GM18517 (cell line): ENCODE measurements around the gene MAP2K7.

Experiments used
- ATAC-seq: cut with Tn5 transposase; IDR thresholded peaks from one replicate; pipeline ENCODE4 v1.9.1; 2021; ENCODE audit warnings: mild to moderate bottlenecking, moderate library complexity; ENCODE audit not compliant: unreplicated experiment

The MAP2K7 gene

DNA sequence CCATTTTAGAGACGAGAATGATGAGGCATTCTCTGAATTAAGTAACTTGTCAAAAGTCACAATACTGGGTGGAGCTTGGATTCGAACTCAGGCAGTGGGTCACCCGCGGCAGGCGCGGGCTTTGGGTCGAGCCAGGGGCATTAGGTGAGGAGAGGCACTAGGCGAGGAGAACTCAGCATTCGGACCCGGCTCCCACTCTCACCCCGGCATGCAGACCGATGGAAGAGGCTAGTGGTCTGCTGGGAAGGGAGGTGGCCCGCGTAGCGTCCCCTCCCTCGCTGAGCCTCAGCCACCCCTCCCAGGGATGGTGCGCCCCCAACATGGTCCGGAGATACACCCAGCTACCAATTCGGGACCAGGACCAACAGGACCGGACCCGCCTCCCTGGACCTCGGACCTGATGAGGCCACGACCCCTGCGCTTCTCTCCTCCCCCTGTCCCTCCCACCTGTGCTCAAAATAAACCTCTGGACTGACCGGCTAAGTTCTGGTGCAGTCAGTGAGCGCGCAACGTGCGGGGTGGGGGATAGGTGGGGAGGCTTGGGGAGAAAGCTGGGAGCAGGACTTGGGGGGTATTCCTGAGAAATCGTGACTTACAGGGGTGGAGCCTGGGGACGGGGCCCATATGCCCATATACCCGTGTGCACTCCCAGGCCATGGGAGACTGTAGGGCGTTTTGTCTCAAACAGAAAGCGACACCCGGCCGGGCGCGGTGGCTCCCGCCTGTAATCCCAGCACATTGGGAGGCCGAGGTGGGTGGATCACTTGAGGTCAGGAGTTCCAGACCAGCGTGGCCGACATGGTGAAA, 15.1 kb downstream of the MAP2K7 start:
- ATAC-seq = no peak

DNA sequence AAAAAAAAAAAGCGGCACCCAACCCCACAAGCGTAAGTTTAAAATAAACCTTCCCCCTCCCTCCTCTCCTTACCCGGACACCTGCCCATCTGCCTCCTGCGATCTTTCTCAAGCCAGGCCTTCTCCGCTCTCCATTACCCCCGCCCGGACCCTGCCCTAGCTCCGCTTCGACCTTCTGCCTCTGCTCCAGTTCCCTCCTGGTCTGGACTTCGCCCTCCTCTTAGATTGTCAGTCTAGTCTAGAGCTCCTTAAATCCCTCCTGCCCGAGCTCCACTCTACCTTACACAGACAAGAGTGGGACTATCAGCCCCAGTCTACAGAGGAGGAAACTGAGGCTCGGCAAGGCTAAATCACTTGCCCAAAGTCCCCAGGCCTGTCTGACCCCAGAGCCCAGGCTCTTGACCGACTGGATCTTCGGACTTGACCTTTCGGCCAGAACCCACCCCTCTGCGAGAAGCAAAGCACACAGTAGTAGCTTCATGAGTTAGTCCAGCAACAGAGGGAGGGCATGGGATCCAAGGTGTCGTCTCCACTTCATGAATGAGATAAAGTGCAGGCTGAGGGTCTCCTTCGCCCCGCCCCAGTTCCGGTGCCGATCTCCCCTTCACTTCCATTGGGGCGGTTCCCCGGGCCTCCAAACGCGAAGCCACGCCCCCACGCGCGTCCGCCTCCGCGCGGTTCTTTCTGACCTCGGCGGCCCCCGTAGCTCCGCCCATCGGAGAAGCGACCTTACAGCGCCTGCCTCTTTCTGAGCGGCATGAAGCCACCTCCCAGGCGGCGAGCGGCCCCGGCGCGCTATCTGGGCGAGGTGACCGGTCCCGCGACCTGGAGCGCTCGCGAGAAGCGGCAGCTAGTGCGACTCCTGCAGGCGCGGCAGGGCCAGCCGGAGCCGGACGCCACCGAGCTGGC, 16.2 kb downstream of the MAP2K7 start, which contains the start of gene SNAPC2:
TSS of gene SNAPC2 (plus strand) at position 729 of the 909 bp plus-strand sequence. CDS start at position 758, 29 bp downstream.
- ATAC-seq = peak; percentile 60

DNA sequence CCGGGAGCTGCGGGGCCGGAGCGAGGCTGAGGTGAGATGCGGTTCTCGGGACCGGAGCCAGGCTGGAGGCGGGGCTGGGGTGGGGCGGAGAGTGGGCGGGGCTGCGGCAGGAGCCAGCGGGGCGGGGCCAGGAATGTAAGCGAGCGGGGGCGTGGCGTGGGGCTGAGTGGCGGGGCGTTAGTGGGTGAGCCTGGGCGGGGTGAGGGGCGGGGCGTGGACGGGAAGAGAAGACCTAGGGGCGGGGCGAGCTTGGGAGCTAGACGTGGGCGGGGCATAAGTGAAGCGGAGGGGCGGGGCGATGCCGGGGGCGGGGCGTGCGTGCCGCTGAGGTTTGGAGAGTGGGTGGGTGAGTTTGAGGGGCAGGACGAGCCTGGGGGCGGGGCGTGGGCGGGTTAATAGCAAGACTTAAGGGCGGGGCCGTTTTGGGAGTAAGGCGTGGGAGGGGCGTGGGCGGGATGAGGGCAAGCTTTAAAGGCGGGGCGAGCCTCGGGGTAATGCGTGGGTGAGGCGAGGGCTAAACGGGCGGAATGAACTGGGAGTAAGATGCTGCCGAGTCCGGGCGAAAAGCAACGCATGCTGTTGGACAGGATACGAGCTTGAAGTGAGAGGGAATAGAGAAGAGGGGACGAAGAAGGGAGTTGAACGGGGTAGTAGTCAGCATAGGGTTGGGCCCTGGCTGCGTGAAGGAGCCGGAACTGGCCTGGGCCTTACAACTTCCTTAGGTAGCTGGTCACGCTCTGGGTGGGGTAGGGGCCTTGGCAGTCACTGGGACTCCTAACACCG, 17.0 kb downstream of the MAP2K7 start:
- ATAC-seq = peak; percentile 41

DNA sequence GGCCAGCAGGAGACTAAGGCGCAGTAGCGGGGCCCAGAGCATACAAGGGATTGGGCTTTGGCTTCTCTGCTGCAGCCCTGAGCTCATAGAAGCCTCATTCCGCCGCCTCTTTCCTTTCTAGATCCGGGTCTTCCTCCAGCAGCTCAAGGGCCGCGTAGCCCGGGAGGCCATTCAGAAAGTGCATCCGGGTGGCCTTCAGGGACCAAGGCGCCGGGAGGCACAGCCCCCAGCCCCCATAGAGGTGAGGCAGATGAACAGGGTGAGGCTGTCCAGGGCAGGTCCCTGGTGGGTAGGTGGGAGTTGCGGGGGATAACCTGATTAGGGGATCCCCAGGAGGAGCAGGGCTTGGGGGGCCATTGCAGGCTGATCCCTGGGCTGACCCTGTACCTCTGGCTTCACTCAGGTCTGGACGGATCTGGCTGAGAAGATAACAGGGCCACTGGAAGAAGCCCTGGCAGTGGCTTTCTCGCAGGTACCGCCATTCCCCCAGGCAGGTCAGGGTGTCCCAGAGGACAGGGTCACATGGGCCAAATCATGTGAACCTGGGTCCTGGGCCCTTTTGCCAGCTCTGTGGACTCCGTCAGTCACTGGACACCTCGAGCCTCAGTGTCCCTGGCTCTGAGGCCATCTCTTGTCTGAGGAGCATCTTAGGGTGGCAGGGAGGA, 17.8 kb downstream of the MAP2K7 start:
- ATAC-seq = no peak

DNA sequence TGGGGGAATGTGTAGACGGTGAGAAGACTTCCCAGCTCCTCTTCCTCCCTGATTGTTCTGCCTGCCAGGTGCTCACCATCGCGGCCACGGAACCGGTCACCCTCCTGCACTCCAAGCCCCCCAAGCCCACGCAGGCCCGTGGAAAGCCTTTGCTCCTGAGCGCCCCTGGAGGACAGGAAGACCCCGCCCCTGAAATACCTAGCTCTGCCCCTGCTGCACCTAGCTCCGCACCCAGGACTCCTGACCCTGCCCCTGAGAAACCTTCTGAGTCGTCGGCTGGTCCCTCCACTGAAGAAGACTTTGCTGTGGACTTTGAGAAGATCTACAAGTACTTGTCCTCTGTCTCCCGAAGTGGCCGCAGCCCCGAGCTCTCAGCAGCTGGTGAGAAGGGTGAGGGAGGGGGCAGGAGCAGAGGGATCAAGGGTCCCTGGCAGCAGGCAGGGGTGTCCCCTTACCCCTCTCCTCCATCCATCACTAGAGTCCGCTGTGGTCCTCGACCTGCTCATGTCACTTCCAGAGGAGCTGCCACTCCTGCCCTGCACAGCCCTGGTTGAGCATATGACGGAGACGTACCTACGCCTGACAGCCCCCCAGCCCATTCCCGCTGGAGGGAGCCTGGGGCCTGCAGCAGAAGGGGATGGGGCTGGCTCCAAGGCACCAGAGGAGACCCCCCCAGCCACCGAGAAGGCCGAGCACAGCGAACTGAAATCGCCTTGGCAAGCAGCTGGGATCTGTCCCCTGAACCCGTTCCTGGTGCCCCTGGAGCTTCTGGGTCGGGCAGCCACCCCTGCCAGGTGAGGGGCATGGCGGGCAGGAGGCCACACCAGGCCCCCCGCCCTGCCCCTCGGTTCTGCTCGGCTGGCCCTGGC, 18.5 kb downstream of the MAP2K7 start:
- no peak for ATAC-seq

DNA sequence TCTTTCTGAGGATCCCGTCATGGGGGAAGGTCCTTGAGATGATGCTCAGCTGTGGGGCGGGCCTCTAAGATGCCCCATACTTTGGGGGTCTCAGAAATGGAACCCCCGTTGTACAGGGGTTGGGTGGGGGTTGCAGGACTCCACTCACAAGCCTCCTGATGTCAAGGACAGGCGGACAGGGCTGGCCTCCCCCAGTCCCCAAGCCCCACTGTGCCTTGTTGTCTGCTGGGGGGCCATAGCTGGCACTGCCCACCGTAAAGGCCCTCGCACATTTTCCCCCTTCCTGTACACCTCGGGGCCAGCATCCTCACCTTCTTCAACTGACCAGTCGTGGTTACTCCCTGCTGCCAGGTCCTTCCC, 19.1 kb downstream of the MAP2K7 start:
- no peak for ATAC-seq

DNA sequence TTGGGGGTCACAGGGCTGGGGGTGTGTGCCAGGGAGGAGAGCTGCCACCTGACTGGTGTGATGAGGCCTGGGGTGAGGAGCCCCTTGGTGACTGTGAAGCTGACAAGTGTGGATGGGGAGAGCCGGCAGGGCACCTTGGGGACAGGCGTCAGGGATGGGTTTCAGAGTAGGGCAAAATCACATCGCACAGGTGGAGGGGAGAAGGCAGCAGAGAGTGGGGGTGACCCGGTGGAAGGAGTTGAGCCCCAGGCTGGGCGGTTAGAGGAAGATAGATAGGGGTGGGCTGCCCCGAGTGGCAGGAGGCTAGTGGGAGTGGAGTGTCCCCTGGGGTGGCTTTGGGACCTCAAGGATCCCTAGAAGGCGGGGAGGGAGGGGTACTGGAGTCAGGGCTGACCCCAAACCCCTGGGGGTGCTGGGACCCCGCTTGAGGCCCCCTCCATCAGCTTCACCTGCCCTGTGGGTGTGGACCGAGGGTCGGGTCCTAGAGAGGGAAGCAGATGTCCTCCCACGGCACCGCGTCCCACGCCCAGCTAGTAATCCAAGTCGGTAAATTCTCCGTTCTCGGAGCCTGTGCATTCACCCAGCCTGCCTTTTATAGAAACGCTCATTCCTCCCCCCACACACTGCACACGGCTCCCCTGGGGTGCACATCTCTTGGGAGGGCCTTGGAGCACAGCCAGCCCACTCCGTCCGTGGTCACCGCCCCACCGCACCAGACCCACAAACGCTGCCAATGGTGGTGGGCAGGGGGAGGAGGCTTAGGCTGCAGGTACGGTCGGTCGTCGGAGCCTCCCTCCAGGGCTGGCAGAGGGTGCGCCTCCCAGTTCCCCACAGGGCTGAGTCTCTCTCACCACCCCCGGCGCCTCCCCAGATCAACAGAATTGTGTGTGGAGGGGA, 19.9 kb downstream of the MAP2K7 start:
- no peak for ATAC-seq

DNA sequence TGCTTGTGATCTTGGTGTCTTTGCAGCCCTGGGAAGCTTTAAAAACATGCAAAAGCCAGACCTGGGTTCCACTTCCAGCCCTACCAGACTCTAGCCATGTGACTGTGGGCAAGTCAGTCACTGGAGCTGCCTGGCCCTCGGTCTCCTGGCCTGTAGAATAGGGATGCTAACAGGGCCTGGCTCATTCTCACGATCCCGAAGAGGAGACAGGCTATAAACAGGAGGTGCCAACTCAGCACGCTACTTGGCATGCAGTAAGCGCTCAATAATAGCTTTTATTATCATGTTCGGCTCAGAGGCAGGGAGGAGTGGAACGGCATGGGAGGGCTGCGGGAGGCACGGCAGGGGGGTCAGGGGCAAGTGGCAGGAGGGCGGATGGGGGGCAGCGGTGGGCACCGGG, 20.6 kb downstream of the MAP2K7 start:
- no peak for ATAC-seq

DNA sequence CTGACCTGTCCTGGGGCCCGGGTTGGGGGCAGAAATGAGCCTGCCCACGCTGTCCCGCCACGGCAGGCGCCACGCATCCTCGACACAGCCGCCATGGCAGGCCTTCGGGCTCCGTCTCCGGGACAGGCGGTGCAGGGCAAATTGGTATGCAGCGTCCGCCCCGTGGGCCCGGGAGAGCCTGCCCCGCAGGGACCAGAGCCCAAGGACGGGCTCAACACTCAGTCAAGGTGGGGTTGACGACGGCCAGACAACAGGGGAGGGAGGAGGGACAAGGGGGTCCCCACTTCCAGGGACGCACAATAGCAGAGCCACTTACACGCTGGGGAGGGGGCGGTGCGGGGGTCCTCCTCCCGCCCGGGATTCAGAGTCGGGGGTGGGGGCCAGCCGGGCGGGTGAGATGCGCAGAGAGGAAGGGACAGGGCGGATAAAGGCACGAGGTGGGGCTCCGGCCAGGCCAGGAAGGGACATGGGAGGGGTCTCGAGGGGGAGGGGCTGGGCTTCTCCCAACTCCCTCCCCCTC, 21.0 kb downstream of the MAP2K7 start:
- ATAC-seq = no peak

DNA sequence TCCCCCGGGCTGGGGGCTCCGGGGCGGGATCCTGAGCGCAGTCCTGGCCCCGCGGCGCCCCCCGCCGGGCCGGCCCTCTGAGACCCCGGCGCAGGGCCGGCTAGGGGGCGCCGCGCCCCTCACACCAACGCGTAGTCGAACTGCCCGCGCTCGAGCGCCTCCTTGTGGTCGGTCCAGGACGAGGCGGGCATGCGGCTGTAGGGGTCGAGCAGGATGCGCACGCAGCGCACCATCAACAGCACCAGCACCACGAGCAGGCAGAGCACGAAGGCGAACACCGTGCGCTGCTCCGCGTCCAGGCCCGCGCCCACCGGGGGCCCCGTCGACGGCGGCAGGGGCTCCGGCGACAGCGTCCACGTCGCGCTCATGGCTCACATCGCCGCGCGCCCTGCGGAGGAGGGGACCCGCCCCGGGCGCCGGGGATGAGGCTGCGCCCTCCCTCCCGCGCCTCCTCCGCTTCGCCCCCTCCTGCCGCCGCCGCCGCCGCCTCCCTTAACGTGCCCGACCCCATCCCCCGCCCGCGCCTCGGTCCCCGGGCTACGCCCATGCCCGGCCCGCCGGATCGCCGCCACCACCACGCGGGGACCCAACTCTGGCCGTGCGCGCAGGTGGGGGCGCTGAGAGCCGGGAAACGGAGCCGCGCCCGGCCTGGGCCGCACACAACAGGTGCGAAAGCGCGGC, 21.6 kb downstream of the MAP2K7 start:
- no peak for ATAC-seq

DNA sequence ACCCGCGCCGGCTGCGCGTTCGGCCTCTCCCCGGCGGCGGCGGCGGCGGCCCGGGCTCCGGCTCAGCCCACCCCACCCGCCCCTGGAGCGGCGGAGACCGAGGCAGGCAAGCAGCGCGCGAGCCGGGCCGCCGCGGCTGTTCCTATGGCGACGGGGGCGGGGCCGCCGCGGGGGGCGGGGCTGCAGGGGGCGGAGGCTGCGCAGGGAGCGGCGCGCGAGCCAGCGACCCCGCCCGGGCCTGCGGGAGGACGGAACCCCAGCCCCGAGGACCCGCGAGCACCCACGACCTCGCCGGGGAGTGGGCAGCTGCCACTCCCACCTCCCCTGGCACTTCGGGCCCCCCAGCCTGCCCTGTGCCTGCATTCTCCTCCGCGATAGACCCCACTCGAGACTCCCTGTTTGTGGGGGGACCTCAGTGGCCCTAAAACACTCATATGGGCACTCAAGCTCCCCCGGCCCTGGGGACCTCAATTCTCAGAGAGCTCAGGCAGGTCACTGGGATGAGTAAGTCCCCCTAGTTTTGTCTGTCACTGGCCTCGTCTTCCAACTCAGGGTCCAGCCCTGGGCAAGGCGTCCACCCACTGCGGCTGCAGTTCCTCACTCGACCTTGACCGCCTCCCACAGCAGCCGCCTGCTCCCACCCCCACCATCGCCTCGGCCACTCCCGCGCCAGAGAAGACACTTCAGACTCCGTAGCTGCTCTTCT, 22.5 kb downstream of the MAP2K7 start, which contains the start of gene CTXN1:
TSS of gene CTXN1 (minus strand) at position 115 of the 706 bp plus-strand sequence. CDS start 597 bp downstream, outside the sequence.
- no peak for ATAC-seq

DNA sequence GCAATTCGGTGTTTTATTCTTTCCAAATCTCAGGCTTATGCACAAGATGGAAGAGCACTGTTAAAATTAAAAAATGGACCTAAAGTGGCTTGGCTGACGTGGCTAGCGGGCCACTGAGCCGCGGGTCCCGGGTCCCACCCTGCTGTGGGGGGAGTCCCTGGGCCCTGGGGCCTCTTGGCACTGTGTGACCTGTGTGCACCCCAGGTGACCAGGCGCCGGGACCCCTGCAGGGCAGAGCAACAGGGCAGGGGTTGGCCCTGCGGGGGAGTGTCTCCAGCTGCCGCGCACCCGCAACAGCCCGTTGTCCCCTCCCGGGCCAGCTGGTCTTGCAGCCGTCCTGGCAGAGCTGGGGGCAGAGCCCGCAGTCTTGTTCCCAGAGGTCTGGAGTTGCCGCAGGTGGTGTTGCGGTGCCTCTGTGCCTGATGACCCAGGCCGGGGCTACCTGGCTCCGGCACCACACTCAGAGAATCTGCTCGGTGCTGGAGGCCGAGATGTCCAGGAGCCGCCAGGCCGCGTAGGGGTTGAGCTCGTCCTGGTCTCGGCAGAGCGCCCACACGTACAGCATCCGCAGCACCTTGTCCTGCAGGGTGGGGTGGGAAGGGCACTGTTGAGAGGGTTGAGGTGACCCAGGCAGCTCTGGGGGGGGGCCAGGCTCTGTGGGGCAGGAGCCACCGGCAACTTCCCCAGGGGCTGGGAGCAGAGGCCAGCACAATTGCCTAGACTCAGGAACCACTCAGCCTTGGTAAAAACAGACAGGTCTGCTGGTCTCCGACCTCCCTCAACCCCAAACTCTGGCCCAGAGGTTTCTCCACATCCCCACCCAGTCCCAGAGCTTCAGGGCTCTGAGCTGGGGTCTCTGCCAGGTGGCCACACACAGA, 23.3 kb downstream of the MAP2K7 start:
- no peak for ATAC-seq

DNA sequence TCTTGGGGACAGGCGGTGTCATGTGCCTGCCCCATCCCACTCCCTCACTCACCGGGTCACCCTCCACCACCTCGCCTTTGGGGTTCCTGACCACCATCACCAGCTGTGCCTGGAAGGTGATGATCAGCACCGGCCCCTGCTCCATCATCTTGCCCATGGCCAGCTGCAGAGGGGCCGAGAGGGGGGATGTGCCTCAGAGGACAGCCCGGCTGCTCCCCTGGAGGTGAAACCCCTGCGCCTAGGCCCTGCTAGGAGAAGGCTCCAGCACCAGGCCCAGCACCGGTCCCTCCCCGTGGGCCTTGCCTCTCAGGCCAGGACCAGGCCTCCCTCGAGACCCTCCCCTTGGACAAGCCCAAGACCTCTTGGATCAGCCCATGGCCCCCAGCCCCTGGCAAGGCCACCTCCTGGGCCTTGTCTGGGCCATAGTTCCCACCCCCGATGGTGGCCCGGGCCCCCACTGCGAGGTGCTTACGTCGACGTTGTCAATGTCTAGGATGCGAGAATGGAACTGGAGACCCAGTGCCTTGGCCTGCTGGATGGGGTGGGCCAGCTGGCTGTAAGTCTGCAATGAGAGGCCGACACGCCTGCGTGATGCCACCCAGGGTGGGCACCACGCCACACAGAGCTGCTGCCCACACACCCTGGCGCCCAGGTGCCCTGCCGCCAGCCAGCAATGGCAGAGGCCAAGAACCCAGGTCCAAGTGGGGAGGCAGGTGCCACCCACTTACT, 24.1 kb downstream of the MAP2K7 start:
- no peak for ATAC-seq

DNA sequence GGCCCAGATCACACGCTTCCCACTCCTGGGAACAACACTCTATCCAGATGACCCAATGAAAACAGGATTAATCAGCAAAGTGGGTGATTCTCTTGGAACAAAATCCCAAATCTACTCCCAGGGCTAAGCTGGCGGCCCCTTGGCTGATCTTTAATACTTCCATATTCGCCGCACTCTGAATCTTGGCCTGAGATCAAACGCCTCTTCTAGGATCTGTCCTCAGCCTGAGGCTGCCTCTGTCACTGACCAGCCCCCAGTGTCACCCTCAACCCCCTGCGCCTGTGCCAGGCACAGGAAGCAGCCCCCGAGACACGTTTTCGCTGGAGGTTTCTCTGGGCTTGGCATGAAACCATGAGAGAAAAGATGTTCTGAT, 24.6 kb downstream of the MAP2K7 start:
- no peak for ATAC-seq
